Ovary (tissue), 9 donors: Measurements from ENCODE around the gene CFAP53. TPM values are rescaled to one million over a fixed set of nuclear protein-coding genes. Genes with fewer than 3 reads are reported as not detected.

Source experiments
- DNase-seq, 5 donors: peaks; one replicate each; pipeline ENCODE4 v3.0.0-alpha.2; 2019 to 2020
- H3K27ac ChIP-seq, 2 donors: fragments of 200-600 bp; one replicate each; pipeline versions ENCODE4 v1.5.1 to v1.8.0; 2019 to 2022
- H3K27me3 ChIP-seq: fragments of 200-600 bp; one replicate; pipeline ENCODE4 v1.8.0; 2022
- H3K36me3 ChIP-seq: fragments of 200-600 bp; sonication (generic); one replicate; pipeline ENCODE4 v1.5.1; 2019
- H3K4me1 ChIP-seq: one replicate; pipeline ENCODE4 v1.8.1; 2013; ENCODE audit warnings: mild to moderate bottlenecking, moderate library complexity; ENCODE audit not compliant: insufficient read depth
- H3K4me3 ChIP-seq: fragments of 200-600 bp; sonication (generic); one replicate; pipeline ENCODE4 v1.5.1; 2017
- H3K9me3 ChIP-seq, 2 donors: fragments of 200-600 bp in 1 of 2; sonication (generic) in 1 of 2; one replicate each; pipeline versions ENCODE4 v1.5.1 to v1.8.1; 2013 to 2019; ENCODE audit warnings: mild to moderate bottlenecking in 1 of 2, moderate library complexity in 1 of 2
- CTCF ChIP-seq, 3 donors: fragments of 450-650 bp in 2 of 3; fragments of 200-600 bp in 1 of 3; IDR thresholded peaks; one replicate each; pipeline versions ENCODE4 v1.5.1 to v1.8.0; 2016 to 2022; ENCODE audit warnings: antibody characterized with exemption in 3 of 3, mild to moderate bottlenecking in 1 of 3
- EP300 ChIP-seq: sonication (generic); formaldehyde crosslinking; IDR thresholded peaks from one replicate; pipeline ENCODE4 v1.6.1; 2017; ENCODE audit warnings: antibody characterized with exemption
- POLR2A ChIP-seq: fragments of 450-650 bp; IDR thresholded peaks from one replicate; pipeline ENCODE4 v1.6.1; 2017; ENCODE audit warnings: antibody characterized with exemption, mild to moderate bottlenecking, moderate library complexity
- WGBS, 3 donors: extraction: QIAGEN DNeasy Blood & Tissue Kit in 1 of 3; methylation state at CpG; one replicate each; pipeline versions ENCODE4 v1.1.5 to v1.1.7; 2013 to 2017; 5-methylcytosine and 5-hydroxymethylcytosine counted together
- intact Hi-C, 4 donors: fragments of 100-400 bp; cut with DNase I; formaldehyde crosslinking; loops; one replicate each; pipeline versions ENCODE4 v1.11.0 to v1.15.1; 2022 to 2023
- polyA plus RNA-seq, 2 donors: library from polyadenylated mRNA; stranded (reverse); fragments of 200-250 nt in 1 of 2; fragments of 350-450 nt in 1 of 2; fragmentation: Illumina TruSeq in 1 of 2; extraction: RNeasy Lipid Tissue Mini Kit (QIAGEN cat#74804) in 1 of 2; gene quantifications; one replicate each; pipeline ENCODE4 v1.2.3, GENCODE V29; 2013 to 2014
- total RNA-seq, 7 donors: library from RNA; depleted of rRNA in 2 of 7; stranded (reverse); fragments of >200 nt in 2 of 7; fragmentation: NEBNext Ultra II Directional in 3 of 7; extraction: Animal tissue kit (Norgen Biotek cat#: 25700) in 3 of 7; gene quantifications; one replicate each; pipeline versions ENCODE4 v1.1.0 to v1.2.4, GENCODE V29; 2016 to 2023
- donor health status: DM: no; HTN: no; CAD: no; lungs with moderate emphysema.
- donor health status: DM: no; HTN: no; CAD: no.
- donor health status: Bipolar disorder and iron deficiency.
- donor health status: DM: yes; HTN: yes; CAD: no.
- donor health status: DM: no; HTN: no; CAD: no.
- donor health status: DM: yes; HTN: yes; CAD: no.

The CFAP53 gene
- total and polyA plus RNA-seq, 9 donors: 0.40 to 9.9 (median 0.61) TPM

- TF ChIP-seq POLR2A (no peak), EP300 (no peak), CTCF (IDR thresholded peaks at IDR 0.05) (no peak)
- intact Hi-C loops: no loop called here
- 78 to 84% (median 83%) methylated on average over 5 of the region's 5 CpGs for WGBS, 3 donors
- DNase-seq: no peak
- H3K4me1 ChIP-seq: no peaks in the 10 kb centered on the region
- no peaks in the 10 kb centered on the region for H3K27me3 ChIP-seq
- no peaks in the 10 kb centered on the region for H3K36me3 ChIP-seq
- H3K4me3 ChIP-seq: no peak overlapping the region
- H3K27ac ChIP-seq: no peak overlapping the region
- H3K9me3 ChIP-seq: no peaks in the 10 kb centered on the region
Observed at GRCh38 chr18:50183556-50183955, 82.7 kb downstream of the CFAP53 start.

GRCh38 chr18:50182511-50182910 is 83.8 kb downstream of the CFAP53 start:
- no peaks in the 10 kb centered on the region for H3K4me1 ChIP-seq
- no peaks in the 10 kb centered on the region for H3K9me3 ChIP-seq
- DNase-seq: no peak
- TF ChIP-seq CTCF (IDR thresholded peaks at IDR 0.05) (no peak), POLR2A (no peak), EP300 (no peak)
- H3K36me3 ChIP-seq: no peaks in the 10 kb centered on the region
- H3K4me3 ChIP-seq: no peak overlapping the region
- WGBS, 3 donors: 3 to 28% (median 5%) methylated on average over 1 of the region's 1 CpG
- H3K27me3 ChIP-seq: no peaks in the 10 kb centered on the region
- no peak overlapping the region for H3K27ac ChIP-seq
- intact Hi-C loops: no loop called here

GRCh38 chr18:50181590-50181989 is 84.7 kb downstream of the CFAP53 start:
- no peak for DNase-seq
- no peaks in the 10 kb centered on the region for H3K9me3 ChIP-seq
- TF ChIP-seq POLR2A (no peak), EP300 (no peak), CTCF (IDR thresholded peaks at IDR 0.05) (no peak)
- no peak overlapping the region for H3K27ac ChIP-seq
- H3K36me3 ChIP-seq: no peaks in the 10 kb centered on the region
- H3K27me3 ChIP-seq: no peaks in the 10 kb centered on the region
- no peaks in the 10 kb centered on the region for H3K4me1 ChIP-seq
- 39 to 65% (median 64%) methylated on average over 2 of the region's 2 CpGs for WGBS, 3 donors
- H3K4me3 ChIP-seq: no peak overlapping the region
- intact Hi-C loops: no loop called here

GRCh38 chr18:50179465-50179864 is 86.8 kb downstream of the CFAP53 start:
- Histone ChIP-seq H3K9me3 (no peaks in the 10 kb centered on the region), H3K36me3 (no peaks in the 10 kb centered on the region), H3K27ac (no peak overlapping the region), H3K27me3 (no peaks in the 10 kb centered on the region), H3K4me3 (no peak overlapping the region), H3K4me1 (no peaks in the 10 kb centered on the region)
- intact Hi-C loops: no loop called here
- 87 to 98% (median 88%) methylated on average over 2 of the region's 2 CpGs for WGBS, 3 donors
- TF ChIP-seq EP300 (no peak), POLR2A (no peak), CTCF (IDR thresholded peaks at IDR 0.05) (no peak)
- DNase-seq: no peak
